Gastrocnemius medialis (tissue), 4 donors: ENCODE data around the gene BAZ2B. TPM values are rescaled to one million over a fixed set of nuclear protein-coding genes. Genes with fewer than 3 reads are reported as not detected.

Experiments used
- ATAC-seq, 2 donors: fragments of 150-250 bp; one replicate each; pipeline ENCODE4 v1.9.1; 2016
- DNase-seq, 2 donors: peaks; one replicate each; pipeline ENCODE4 v3.0.0-alpha.2; 2019
- H3K27ac ChIP-seq, 4 donors: fragments of 200-600 bp; sonication (generic); 1 replicate in 1 of 4; 2 replicates in 3 of 4; pipeline ENCODE4 v1.5.1; 2016 to 2018; ENCODE audit warnings: mild to moderate bottlenecking in 2 of 4, moderate library complexity in 1 of 4
- H3K27me3 ChIP-seq, 3 donors: fragments of 200-600 bp; sonication (generic) in 2 of 3; 1 replicate in 1 of 3; 2 replicates in 2 of 3; pipeline versions ENCODE4 v1.5.1 to v1.6.0; 2016 to 2019; ENCODE audit warnings: mild to moderate bottlenecking in 1 of 3, moderate library complexity in 1 of 3
- H3K36me3 ChIP-seq, 2 donors: fragments of 200-600 bp; sonication (generic) in 1 of 2; one replicate each; pipeline ENCODE4 v1.5.1; 2017 to 2018
- H3K4me1 ChIP-seq, 2 donors: fragments of 200-600 bp; sonication (generic) in 1 of 2; one replicate each; pipeline ENCODE4 v1.5.1; 2016 to 2017; ENCODE audit warnings: mild to moderate bottlenecking in 2 of 2
- H3K4me3 ChIP-seq, 4 donors: fragments of 200-600 bp; sonication (generic) in 3 of 4; 1 replicate in 1 of 4; 2 replicates in 3 of 4; pipeline ENCODE4 v1.5.1; 2016 to 2019; ENCODE audit warnings: mild to moderate bottlenecking in 2 of 4
- H3K9me3 ChIP-seq, 3 donors: fragments of 200-600 bp; sonication (generic) in 2 of 3; 1 replicate in 1 of 3; 2 replicates in 2 of 3; pipeline ENCODE4 v1.5.1; 2016 to 2019
- CTCF ChIP-seq, 5 experiments: fragments of 450-650 bp in 3 of 5; fragments of 200-600 bp in 2 of 5; sonication (generic) in 2 of 5; IDR thresholded peaks in 4 of 5; conservative IDR thresholded peaks in 1 of 5; 1 replicate in 4 of 5; 2 replicates in 1 of 5; pipeline ENCODE4 v1.5.1; 2016 to 2019; ENCODE audit warnings: antibody characterized with exemption in 5 of 5, mild to moderate bottlenecking in 3 of 5, moderate library complexity in 3 of 5
- POLR2A ChIP-seq, 2 donors: fragments of 450-650 bp; IDR thresholded peaks; one replicate each; pipeline ENCODE4 v1.6.1; 2017; ENCODE audit warnings: antibody characterized with exemption in 2 of 2, mild to moderate bottlenecking in 2 of 2, moderate library complexity in 2 of 2
- in situ Hi-C, 4 donors: fragments of 200-750 bp; cut with MboI; loops; one replicate each; pipeline versions ENCODE4 v1.15.0 to v1.8.0; 2017; ENCODE audit warnings: low sequenced_read_pairs in 4 of 4
- intact Hi-C: fragments of 100-400 bp; cut with DNase I; formaldehyde crosslinking; loops from one replicate; pipeline ENCODE4 v1.15.1; 2023; ENCODE audit warnings: low total_unique reads
- total RNA-seq, 4 donors: library from RNA; depleted of rRNA; stranded (reverse); fragments of >200 nt; gene quantifications; one replicate each; pipeline versions ENCODE4 v1.1.0 to v1.2.3, GENCODE V29; 2016

BAZ2B gene
- total RNA-seq, 4 donors from 2014 or later = 27.6 to 57.2 (median 52.3) TPM

- TF ChIP-seq POLR2A (IDR thresholded peaks at IDR 0.05) = no peak
- TF ChIP-seq CTCF (IDR thresholded peaks at IDR 0.05 in 4 of 5, conservative IDR thresholded peaks at IDR 0.05 in 1 of 5) = no peak
- Histone ChIP-seq H3K4me1 (no peaks in the 10 kb centered on the region), H3K9me3 (no peaks in the 10 kb centered on the region), H3K27me3 (no peaks in the 10 kb centered on the region), H3K4me3 (no peak overlapping the region), H3K36me3 (peaks cover 3 to 38% of the 10 kb centered on the region in 2 donors), H3K27ac (no peak overlapping the region)
- no peak for DNase-seq
- intact Hi-C loops = no loop called here
- ATAC-seq = no peak
- in situ Hi-C loops = no loop called here
Measured at GRCh38 chr2:159438720-159439353, 177.5 kb downstream of the BAZ2B start.

- intact Hi-C loops (no loop called here), in situ Hi-C loops (no loop called here)
- no peaks in the 10 kb centered on the region for H3K27me3 ChIP-seq
- DNase-seq (no peak), ATAC-seq (no peak)
- H3K9me3 ChIP-seq = no peaks in the 10 kb centered on the region
- no peaks in the 10 kb centered on the region for H3K4me1 ChIP-seq
- peaks cover 3 to 33% of the 10 kb centered on the region in 2 donors for H3K36me3 ChIP-seq
- TF ChIP-seq POLR2A (IDR thresholded peaks at IDR 0.05) (no peak), CTCF (IDR thresholded peaks at IDR 0.05 in 4 of 5, conservative IDR thresholded peaks at IDR 0.05 in 1 of 5) (no peak)
- no peak overlapping the region for H3K27ac ChIP-seq
- H3K4me3 ChIP-seq = no peak overlapping the region
Measured at GRCh38 chr2:159438284-159438683, 178.1 kb downstream of the BAZ2B start.

- H3K27me3 ChIP-seq = no peaks in the 10 kb centered on the region
- TF ChIP-seq POLR2A (IDR thresholded peaks at IDR 0.05) (no peak), CTCF (IDR thresholded peaks at IDR 0.05 in 4 of 5, conservative IDR thresholded peaks at IDR 0.05 in 1 of 5) (no peak)
- H3K4me1 ChIP-seq = no peaks in the 10 kb centered on the region
- no peak for DNase-seq
- H3K36me3 ChIP-seq = peaks cover 0 to 45% of the 10 kb centered on the region in 2 donors
- ATAC-seq = no peak
- intact Hi-C loops (no loop called here), in situ Hi-C loops (no loop called here)
- H3K9me3 ChIP-seq = no peaks in the 10 kb centered on the region
- no peak overlapping the region for H3K27ac ChIP-seq
- H3K4me3 ChIP-seq = no peak overlapping the region
Measured at GRCh38 chr2:159432610-159433009, 183.7 kb downstream of the BAZ2B start.

- Histone ChIP-seq H3K4me1 (no peaks in the 10 kb centered on the region), H3K36me3 (peaks cover 0 to 27% of the 10 kb centered on the region in 2 donors), H3K4me3 (no peak overlapping the region), H3K27me3 (no peaks in the 10 kb centered on the region), H3K9me3 (no peaks in the 10 kb centered on the region), H3K27ac (no peak overlapping the region)
- TF ChIP-seq CTCF (IDR thresholded peaks at IDR 0.05 in 4 of 5, conservative IDR thresholded peaks at IDR 0.05 in 1 of 5) (no peak), POLR2A (IDR thresholded peaks at IDR 0.05) (no peak)
- intact Hi-C loops (no loop called here), in situ Hi-C loops (no loop called here)
- ATAC-seq (no peak), DNase-seq (no peak)
Measured at GRCh38 chr2:159427048-159427447, 189.3 kb downstream of the BAZ2B start.

- H3K4me1 ChIP-seq = no peaks in the 10 kb centered on the region
- H3K27ac ChIP-seq = no peak overlapping the region
- H3K4me3 ChIP-seq = no peak overlapping the region
- ATAC-seq (no peak), DNase-seq (no peak)
- in situ Hi-C loops (no loop called here), intact Hi-C loops (no loop called here)
- H3K27me3 ChIP-seq = no peaks in the 10 kb centered on the region
- H3K36me3 ChIP-seq = peaks cover 0 to 12% of the 10 kb centered on the region in 2 donors
- no peaks in the 10 kb centered on the region for H3K9me3 ChIP-seq
- no peak for TF ChIP-seq CTCF (IDR thresholded peaks at IDR 0.05 in 4 of 5, conservative IDR thresholded peaks at IDR 0.05 in 1 of 5)
- no peak for TF ChIP-seq POLR2A (IDR thresholded peaks at IDR 0.05)
Measured at GRCh38 chr2:159419403-159419802, 196.9 kb downstream of the BAZ2B start.
